H1 (cell line): ENCODE measurements around the gene RABEP1. TPM values are rescaled to one million over a fixed set of nuclear protein-coding genes. Genes with fewer than 3 reads are reported as not detected.

Source experiments
- CTCF ChIA-PET: fragments of 300-600 bp; sonication (Branson Sonifier 250); formaldehyde crosslinking; loops from one replicate; lab custom pipeline; 2021; ENCODE audit not compliant: partially characterized antibody; lab: Charles Lee
- POLR2A ChIA-PET: fragments of 300-600 bp; sonication (Branson Sonifier 250); formaldehyde crosslinking; loops from one replicate; lab custom pipeline; 2021; ENCODE audit warnings: inconsistent platforms; ENCODE audit not compliant: partially characterized antibody; lab: Charles Lee
- DNase-seq, 2 experiments: peaks; one replicate each; pipeline versions ENCODE4 v3.0.0 to v3.0.0-alpha.2; 2010 to 2022; ENCODE audit warnings: low spot score in 2 of 2, low read depth in 1 of 2, mixed read lengths in 1 of 2
- FAIRE-seq: peaks from 2 replicates; lab custom pipeline; 2011; peaks lifted over from hg19 to GRCh38; lab: Jason Lieb, UNC
- H2AFZ ChIP-seq: 2 replicates; pipeline ENCODE4 v1.8.1; 2012; ENCODE audit warnings: low read length, inconsistent platforms
- H2AK5ac ChIP-seq: 2 replicates; pipeline ENCODE4 v1.6.1; 2013; ENCODE audit warnings: low read depth, low read length
- H2BK120ac ChIP-seq: replicated peaks from 2 replicates; pipeline ENCODE3; 2013; ENCODE audit warnings: low read depth, low read length, inconsistent platforms
- H2BK12ac ChIP-seq: 2 replicates; pipeline ENCODE4 v1.6.1; 2013; ENCODE audit warnings: low read depth, low read length
- H2BK15ac ChIP-seq: 2 replicates; pipeline ENCODE4 v1.6.1; 2013; ENCODE audit warnings: low read length
- H2BK20ac ChIP-seq: 2 replicates; pipeline ENCODE4 v1.6.1; 2013; ENCODE audit warnings: low read length
- H2BK5ac ChIP-seq: 2 replicates; pipeline ENCODE4 v1.6.1; 2013; ENCODE audit warnings: low read depth, low read length
- H3K14ac ChIP-seq: 2 replicates; pipeline ENCODE4 v1.6.1; 2013; ENCODE audit warnings: inconsistent platforms; ENCODE audit not compliant: insufficient read length
- H3K18ac ChIP-seq: 2 replicates; pipeline ENCODE4 v1.6.1; 2013; ENCODE audit warnings: low read length; ENCODE audit errors: extremely low read depth
- H3K23ac ChIP-seq: 2 replicates; pipeline ENCODE4 v1.6.1; 2013; ENCODE audit warnings: inconsistent platforms; ENCODE audit not compliant: insufficient read length
- H3K23me2 ChIP-seq: 2 replicates; pipeline ENCODE4 v1.6.1; 2013; ENCODE audit warnings: low read depth, low read length
- H3K27ac ChIP-seq: 2 replicates; pipeline ENCODE4 v1.6.1; 2011; ENCODE audit warnings: low read depth, low read length, inconsistent platforms
- H3K27me3 ChIP-seq, 4 experiments: replicated peaks in 1 of 4; 1 replicate in 1 of 4; 2 replicates in 3 of 4; pipeline versions ENCODE4 v1.6.1 to v1.8.1; 2011 to 2013; ENCODE audit warnings: low read length in 3 of 4, mild to moderate bottlenecking in 3 of 4, inconsistent platforms in 2 of 4, mixed read lengths in 2 of 4, moderate library complexity in 1 of 4; ENCODE audit not compliant: control insufficient read depth in 3 of 4, insufficient read depth in 3 of 4; ENCODE audit errors: extremely low read depth in 1 of 4
- H3K36me3 ChIP-seq, 4 experiments: 2 replicates each; pipeline versions ENCODE4 v1.6.1 to v1.8.1; 2011 to 2013; ENCODE audit warnings: mild to moderate bottlenecking in 4 of 4, low read length in 3 of 4, moderate library complexity in 2 of 4, control low read depth in 1 of 4, inconsistent platforms in 1 of 4; ENCODE audit not compliant: insufficient read depth in 4 of 4, control insufficient read depth in 2 of 4
- H3K4ac ChIP-seq: replicated peaks from 2 replicates; pipeline ENCODE3; 2013; ENCODE audit warnings: low read length, low read depth, mixed read lengths, inconsistent platforms; ENCODE audit not compliant: insufficient read length
- H3K4me1 ChIP-seq, 4 experiments: replicated peaks in 1 of 4; 1 replicate in 1 of 4; 2 replicates in 3 of 4; pipeline versions ENCODE4 v1.6.1 to v1.8.1; 2011 to 2013; ENCODE audit warnings: low read length in 3 of 4, inconsistent platforms in 2 of 4, mixed read lengths in 1 of 4; ENCODE audit not compliant: insufficient read depth in 4 of 4, control insufficient read depth in 3 of 4
- H3K4me2 ChIP-seq, 2 experiments: 2 replicates each; pipeline versions ENCODE4 v1.6.1 to v1.8.1; 2011 to 2013; ENCODE audit warnings: low read depth in 2 of 2, low read length in 2 of 2, control low read depth in 1 of 2, inconsistent platforms in 1 of 2, mild to moderate bottlenecking in 1 of 2; ENCODE audit not compliant: insufficient read depth in 1 of 2
- H3K4me3 ChIP-seq, 4 experiments: fragments of 200-600, 300-600 bp in 1 of 4; sonication (generic), shearing (Covaris generic), sonication (Bioruptor Twin) in 1 of 4; 2 replicates each; pipeline versions ENCODE4 v1.5.1 to v1.8.1; 2011 to 2016; ENCODE audit warnings: low read length in 4 of 4, low read depth in 3 of 4, control low read depth in 2 of 4, inconsistent platforms in 2 of 4, mild to moderate bottlenecking in 2 of 4, mixed read lengths in 1 of 4, moderate library complexity in 1 of 4; ENCODE audit not compliant: insufficient read depth in 2 of 4; ENCODE audit errors: extremely low read depth in 1 of 4
- H3K56ac ChIP-seq: replicated peaks from 2 replicates; pipeline ENCODE3; 2013; ENCODE audit warnings: low read depth, mild to moderate bottlenecking, mixed read lengths, low read length, inconsistent platforms; ENCODE audit not compliant: insufficient read length
- H3K79me1 ChIP-seq: 2 replicates; pipeline ENCODE4 v1.6.1; 2013; ENCODE audit warnings: low read depth, low read length, control low read depth
- H3K79me2 ChIP-seq, 2 experiments: 2 replicates each; pipeline versions ENCODE4 v1.6.1 to v1.8.1; 2012 to 2013; ENCODE audit warnings: low read length in 2 of 2, mild to moderate bottlenecking in 2 of 2, inconsistent platforms in 1 of 2; ENCODE audit not compliant: insufficient read depth in 2 of 2, control insufficient read depth in 1 of 2
- H3K9ac ChIP-seq, 4 experiments: replicated peaks in 1 of 4; 1 replicate in 1 of 4; 2 replicates in 3 of 4; pipeline versions ENCODE4 v1.6.1 to v1.8.1; 2011 to 2013; ENCODE audit warnings: low read depth in 3 of 4, low read length in 3 of 4, control low read depth in 2 of 4, mild to moderate bottlenecking in 2 of 4, moderate library complexity in 2 of 4, inconsistent platforms in 1 of 4; ENCODE audit errors: extremely low read depth in 1 of 4
- H3K9me3 ChIP-seq, 2 experiments: 2 replicates each; pipeline versions ENCODE4 v1.6.1 to v1.8.1; 2012 to 2013; ENCODE audit warnings: mild to moderate bottlenecking in 2 of 2, moderate library complexity in 2 of 2, control low read depth in 1 of 2, inconsistent platforms in 1 of 2, low read depth in 1 of 2, low read length in 1 of 2, mixed read lengths in 1 of 2; ENCODE audit not compliant: insufficient read depth in 2 of 2
- H4K20me1 ChIP-seq, 2 experiments: replicated peaks in 1 of 2; 2 replicates each; pipeline versions ENCODE3 to v1.8.1; 2011 to 2013; ENCODE audit warnings: inconsistent platforms in 2 of 2, low read length in 2 of 2, mild to moderate bottlenecking in 1 of 2; ENCODE audit not compliant: insufficient read depth in 2 of 2, control insufficient read depth in 1 of 2
- H4K5ac ChIP-seq: 2 replicates; pipeline ENCODE4 v1.6.1; 2013; ENCODE audit warnings: low read length, low read depth, mixed read lengths, inconsistent platforms; ENCODE audit not compliant: insufficient read length
- H4K8ac ChIP-seq: 2 replicates; pipeline ENCODE4 v1.8.0; 2013; ENCODE audit warnings: mild to moderate bottlenecking, moderate library complexity, low read length, inconsistent platforms; ENCODE audit not compliant: insufficient read depth; ENCODE audit errors: extremely low read depth
- H4K91ac ChIP-seq: replicated peaks from 2 replicates; pipeline ENCODE3; 2013; ENCODE audit warnings: low read length, mixed read lengths, inconsistent platforms; ENCODE audit not compliant: insufficient read length
- POLR2AphosphoS5 ChIP-seq: IDR thresholded peaks from 2 replicates; pipeline ENCODE4 v1.6.1; 2011; ENCODE audit warnings: low read depth, low read length
- SP1 ChIP-seq: IDR thresholded peaks from 2 replicates; pipeline ENCODE4 v1.6.1; 2011; ENCODE audit warnings: low read depth, low read length
- WGBS, 2 experiments: shearing (Covaris generic) in 1 of 2; methylation state at CpG; one replicate each; pipeline versions ENCODE4 v1.1.6 to v1.1.7; 2013 to 2015; ENCODE audit warnings: low lambda C conversion rate in 2 of 2, mixed read lengths in 2 of 2, inconsistent platforms in 1 of 2, low coverage in 1 of 2, missing lambda C conversion rate in 1 of 2; ENCODE audit not compliant: insufficient replicate concordance in 2 of 2, insufficient coverage in 1 of 2, insufficient read length in 1 of 2; ENCODE audit errors: extremely low coverage in 1 of 2, missing lambda C conversion rate in 1 of 2; 5-methylcytosine and 5-hydroxymethylcytosine counted together
- polyA plus RNA-seq, 7 experiments: library from polyadenylated mRNA; depleted of rRNA in 3 of 7; stranded (reverse) in 5 of 7; unstranded in 2 of 7; fragments of >200 nt in 5 of 7; fragments of 200-250 nt in 2 of 7; gene quantifications; 1 replicate in 5 of 7; 2 replicates in 1 of 7; 4 replicates in 1 of 7; pipeline versions ENCODE4 v1.2.1 to v1.2.3, GENCODE V29; 2011 to 2013; ENCODE audit warnings: missing spikeins in 2 of 7, mixed read lengths in 2 of 7
- total RNA-seq: library from RNA; stranded (reverse); fragmentation: NEBNext Ultra II Directional; extraction: Animal tissue kit (Norgen Biotek cat#: 25700); gene quantifications from 2 replicates; pipeline ENCODE4 v1.2.1, GENCODE V29; 2021

Gene RABEP1
- total and polyA plus RNA-seq, 2 of the 8 experiments (the other 6 are each of a cell fraction or from before 2014, with no cell fraction given), result 8.5 to 52.3 TPM

- Histone ChIP-seq H2BK15ac (no peak overlapping the region), H3K79me2 (no peaks in the 10 kb centered on the region), H2BK5ac (no peak overlapping the region), H2AK5ac (no peak overlapping the region), H2BK20ac (no peak overlapping the region), H2BK120ac (no peak overlapping the region), H3K27ac (no peak overlapping the region), H3K27me3 (no peaks in the 10 kb centered on the region), H3K4me2 (no peak overlapping the region), H4K91ac (no peak overlapping the region), H3K4me3 (no peak overlapping the region), H3K9ac (no peak overlapping the region), H3K23ac (no peak overlapping the region), H2BK12ac (no peak overlapping the region), H3K36me3 (peaks cover 48 to 86% (median 71%) of the 10 kb centered on the region in 4 experiments), H2AFZ (no peak overlapping the region), H3K23me2 (no peaks in the 10 kb centered on the region), H3K9me3 (no peaks in the 10 kb centered on the region), H3K4me1 (no peaks in the 10 kb centered on the region), H4K8ac (no peak overlapping the region), H3K4ac (no peak overlapping the region), H3K14ac (no peak overlapping the region), H3K18ac (no peak overlapping the region), H3K79me1 (no peaks in the 10 kb centered on the region), H3K56ac (no peak overlapping the region), H4K20me1 (peaks cover 0 to 3% of the 10 kb centered on the region in 2 experiments), H4K5ac (no peak overlapping the region)
- TF ChIP-seq SP1 (no peak), POLR2AphosphoS5 (peak; percentile 59; the same call in 1 of the 2 replicates)
- DNase-seq, result no peak
- FAIRE-seq, result no peak
- ChIA-PET POLR2A (interaction anchor here (1.1 to 3.5 kb wide), 8 partner anchors 10 to 52 kb away, joined by 3 to 18 read pairs (median 5); partner anchors contain the start of genes NUP88 and RPAIN), CTCF (interaction anchor here (1.6 to 1.8 kb wide), 2 partner anchors 9 to 52 kb away, joined by 3 to 4 read pairs; no protein-coding TSS in a partner anchor)
- 88% methylated on average over 4 of the region's 4 CpGs; no CpG with 5 or more reads in 1 of the 2 experiments for WGBS, 2 experiments
These were observed 99.5 kb downstream of the RABEP1 start for GRCh38 chr17:5381542-5381941.
